ENCODE data around the gene PLSCR1.

- no peak for TF ChIP-seq EZH2 (IDR thresholded peaks at IDR 0.05; ENCODE audit: borderline replicate concordance, insufficient read depth, low read length, poor library complexity, severe bottlenecking)
- no peak for TF ChIP-seq EP300 (conservative IDR thresholded peaks at IDR 0.05; ENCODE audit: poor library complexity, severe bottlenecking)
- no peak for TF ChIP-seq SMC3 (conservative IDR thresholded peaks at IDR 0.05; ENCODE audit: poor library complexity)
- no peak for TF ChIP-seq CTCF (IDR thresholded peaks at IDR 0.05; ENCODE audit: poor library complexity, severe bottlenecking)
- TF ChIP-seq POLR2AphosphoS5 (IDR thresholded peaks at IDR 0.05): no peak
- no peak for TF ChIP-seq RAD21 (conservative IDR thresholded peaks at IDR 0.05)
- no peak for TF ChIP-seq MXI1 (conservative IDR thresholded peaks at IDR 0.05; ENCODE audit: poor library complexity, severe bottlenecking)
- no peak for TF ChIP-seq REST (IDR thresholded peaks at IDR 0.05; ENCODE audit: borderline replicate concordance)
- no peak for TF ChIP-seq TAF1 (IDR thresholded peaks at IDR 0.05; ENCODE audit: low read depth)
These were observed 29.8 kb upstream of the PLSCR1 start for GRCh38 chr3:146574173-146574572.

Measured in neural cell (in vitro differentiated cells).